CD4-positive, alpha-beta T cell treated with Interleukin-17A for 1 hour (primary cell): Measurements from ENCODE around the gene ZYG11B.
"Not testable (repeated sequence)": the region's sequence is repeated elsewhere in the genome, so short reads cannot be mapped to it uniquely, and the experiment has no call there.

Experiments
- DNase-seq: peaks from one replicate; pipeline ENCODE4 v3.0.0-alpha.2; 2020

Gene ZYG11B

GRCh38 chr1:52759908-52760307, 33.7 kb downstream of the ZYG11B start:
- no peak for DNase-seq

GRCh38 chr1:52767596-52768280, 41.5 kb downstream of the ZYG11B start:
- DNase-seq: no peak

GRCh38 chr1:52769346-52770033, 43.2 kb downstream of the ZYG11B start:
- DNase-seq: no peak

GRCh38 chr1:52771384-52771783, 45.1 kb downstream of the ZYG11B start:
- no peak for DNase-seq

GRCh38 chr1:52786148-52786547, 59.9 kb downstream of the ZYG11B start:
- DNase-seq: no peak

GRCh38 chr1:52790429-52790828, 64.2 kb downstream of the ZYG11B start:
- not testable (repeated sequence) for DNase-seq

- DNase-seq: no peak
These were observed 65.8 kb downstream of the ZYG11B start for GRCh38 chr1:52792036-52792435.

GRCh38 chr1:52793717-52794116, 67.5 kb downstream of the ZYG11B start:
- not testable (repeated sequence) for DNase-seq

- no peak for DNase-seq
These were observed 69.2 kb downstream of the ZYG11B start for GRCh38 chr1:52795464-52795863.

- no peak for DNase-seq
These were observed 72.1 kb downstream of the ZYG11B start for GRCh38 chr1:52798331-52798730.

GRCh38 chr1:52801011-52801410, 74.8 kb downstream of the ZYG11B start:
- no peak for DNase-seq

- DNase-seq: not testable (repeated sequence)
These were observed 77.8 kb downstream of the ZYG11B start for GRCh38 chr1:52804083-52804482.

GRCh38 chr1:52814465-52814864, 88.2 kb downstream of the ZYG11B start:
- no peak for DNase-seq

GRCh38 chr1:52820830-52821229, 94.6 kb downstream of the ZYG11B start:
- not testable (repeated sequence) for DNase-seq

GRCh38 chr1:52825868-52826267, 99.6 kb downstream of the ZYG11B start:
- peak; percentile 14 for DNase-seq

- no peak for DNase-seq
These were observed 108.5 kb downstream of the ZYG11B start for GRCh38 chr1:52834798-52835197.

GRCh38 chr1:52836035-52836434, 109.8 kb downstream of the ZYG11B start:
- DNase-seq: no peak

GRCh38 chr1:52839175-52839574, 112.9 kb downstream of the ZYG11B start:
- DNase-seq: not testable (repeated sequence)

- DNase-seq: peak; percentile 66
These were observed 116.5 kb downstream of the ZYG11B start, which contains the start of gene ZYG11A for GRCh38 chr1:52842643-52843310. Gene ZYG11A, plus strand, starts transcription at chr1:52842760. Its CDS starts 124 bp downstream, at chr1:52842884.

- not testable (repeated sequence) for DNase-seq
These were observed 118.9 kb downstream of the ZYG11B start for GRCh38 chr1:52845119-52845518.

- DNase-seq: no peak
These were observed 122.2 kb downstream of the ZYG11B start for GRCh38 chr1:52848423-52848822.

- no peak for DNase-seq
These were observed 124.7 kb downstream of the ZYG11B start for GRCh38 chr1:52850951-52851350.

- no peak for DNase-seq
These were observed 126.6 kb downstream of the ZYG11B start for GRCh38 chr1:52852854-52853253.

- DNase-seq: no peak
These were observed 129.3 kb downstream of the ZYG11B start for GRCh38 chr1:52855584-52855983.
